Gastrocnemius medialis (tissue), 4 donors: ENCODE measurements around the gene LMX1B.

Source experiments
- POLR2A ChIP-seq, 2 donors: fragments of 450-650 bp; IDR thresholded peaks; one replicate each; pipeline ENCODE4 v1.6.1; 2017; ENCODE audit warnings: antibody characterized with exemption in 2 of 2, mild to moderate bottlenecking in 2 of 2, moderate library complexity in 2 of 2
- TF ChIP-seq, protein P1 (sequence below), 5 experiments: fragments of 450-650 bp in 3 of 5; fragments of 200-600 bp in 2 of 5; sonication (generic) in 2 of 5; IDR thresholded peaks in 4 of 5; conservative IDR thresholded peaks in 1 of 5; 1 replicate in 4 of 5; 2 replicates in 1 of 5; pipeline ENCODE4 v1.5.1; 2016 to 2019; ENCODE audit warnings: antibody characterized with exemption in 5 of 5, mild to moderate bottlenecking in 3 of 5, moderate library complexity in 3 of 5

DNA sequence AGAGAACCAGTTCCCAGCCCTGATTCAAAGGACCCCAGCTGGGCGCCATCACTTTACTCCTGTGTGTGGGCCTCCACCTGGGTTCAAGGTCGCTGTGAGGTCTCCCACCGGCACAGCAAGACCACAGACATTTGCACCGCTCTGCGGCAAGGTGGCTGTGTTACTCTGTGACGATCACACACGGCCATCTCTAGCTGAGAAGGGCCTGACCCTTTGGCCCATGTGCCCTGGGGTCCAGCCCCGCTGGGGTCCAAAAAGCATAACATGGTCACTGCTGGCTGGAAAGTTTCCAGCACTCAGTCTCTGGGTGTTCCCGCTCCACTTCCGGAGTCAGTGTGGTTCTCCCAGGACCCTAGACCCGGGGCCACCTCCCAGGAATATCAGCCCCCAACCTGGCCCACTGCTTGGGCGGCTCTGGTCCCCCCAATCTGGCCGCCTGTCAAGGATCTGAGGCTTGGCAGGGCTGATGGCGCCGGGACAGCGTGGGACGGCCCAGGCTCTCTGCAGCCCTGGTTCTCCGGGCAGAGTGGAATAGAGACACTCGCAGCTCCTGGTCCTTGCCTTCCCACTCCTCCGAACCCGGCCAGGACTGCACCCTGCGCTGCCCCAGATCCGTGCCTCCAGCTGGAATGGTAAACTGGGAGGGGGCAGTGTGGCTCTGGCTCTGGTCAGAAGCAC lies 3.9 kb upstream of the LMX1B start:
- TF ChIP-seq, protein P1, sequence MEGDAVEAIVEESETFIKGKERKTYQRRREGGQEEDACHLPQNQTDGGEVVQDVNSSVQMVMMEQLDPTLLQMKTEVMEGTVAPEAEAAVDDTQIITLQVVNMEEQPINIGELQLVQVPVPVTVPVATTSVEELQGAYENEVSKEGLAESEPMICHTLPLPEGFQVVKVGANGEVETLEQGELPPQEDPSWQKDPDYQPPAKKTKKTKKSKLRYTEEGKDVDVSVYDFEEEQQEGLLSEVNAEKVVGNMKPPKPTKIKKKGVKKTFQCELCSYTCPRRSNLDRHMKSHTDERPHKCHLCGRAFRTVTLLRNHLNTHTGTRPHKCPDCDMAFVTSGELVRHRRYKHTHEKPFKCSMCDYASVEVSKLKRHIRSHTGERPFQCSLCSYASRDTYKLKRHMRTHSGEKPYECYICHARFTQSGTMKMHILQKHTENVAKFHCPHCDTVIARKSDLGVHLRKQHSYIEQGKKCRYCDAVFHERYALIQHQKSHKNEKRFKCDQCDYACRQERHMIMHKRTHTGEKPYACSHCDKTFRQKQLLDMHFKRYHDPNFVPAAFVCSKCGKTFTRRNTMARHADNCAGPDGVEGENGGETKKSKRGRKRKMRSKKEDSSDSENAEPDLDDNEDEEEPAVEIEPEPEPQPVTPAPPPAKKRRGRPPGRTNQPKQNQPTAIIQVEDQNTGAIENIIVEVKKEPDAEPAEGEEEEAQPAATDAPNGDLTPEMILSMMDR (IDR thresholded peaks at IDR 0.05 in 4 of 5, conservative IDR thresholded peaks at IDR 0.05 in 1 of 5) = no peak
- no peak for TF ChIP-seq POLR2A (IDR thresholded peaks at IDR 0.05)
